K562 (cell line): ENCODE data around the gene NTRK1. TPM values are rescaled to one million over a fixed set of nuclear protein-coding genes. Genes with fewer than 3 reads are reported as not detected.

ENCODE experiments used
- ARNT ChIP-seq, 2 experiments: fragments of 450-650 bp; IDR thresholded peaks; 2 replicates each; pipeline ENCODE4 v1.6.1; 2016; ENCODE audit warnings: mild to moderate bottlenecking in 1 of 2
- CLOCK ChIP-seq: fragments of 250-450 bp; sonication (Bioruptor Pico); IDR thresholded peaks from 2 replicates; pipeline ENCODE4 v1.4.0; 2020; ENCODE audit warnings: mild to moderate bottlenecking, moderate library complexity, borderline replicate concordance
- CTCF ChIP-seq, 3 experiments: IDR thresholded peaks in 2 of 3; conservative IDR thresholded peaks in 1 of 3; 2 replicates each; pipeline ENCODE4 v1.5.1; 2011 to 2012; ENCODE audit warnings: low read length in 3 of 3, mild to moderate bottlenecking in 3 of 3, control low read depth in 2 of 3, improper control_type of control experiment in 1 of 3, inconsistent platforms in 1 of 3, low read depth in 1 of 3, mixed read lengths in 1 of 3, moderate library complexity in 1 of 3; ENCODE audit not compliant: insufficient read depth in 2 of 3
- GABPA ChIP-seq: fragments of 200-800 bp; sonication (Bioruptor generic); conservative IDR thresholded peaks from 2 replicates; pipeline ENCODE4 v1.6.1; 2016; ENCODE audit warnings: low read depth, missing genetic modification characterization, missing compliant biosample characterization
- GMEB1 ChIP-seq: fragments of 250-450 bp; sonication (Bioruptor Pico); IDR thresholded peaks from 2 replicates; pipeline ENCODE4 v1.4.0; 2020; ENCODE audit warnings: mild to moderate bottlenecking
- HDAC2 ChIP-seq: fragments of 450-650 bp; IDR thresholded peaks from 2 replicates; pipeline ENCODE4 v1.6.1; 2016; ENCODE audit warnings: mild to moderate bottlenecking
- MIER1 ChIP-seq: fragments of 450-650 bp; IDR thresholded peaks from 2 replicates; pipeline ENCODE4 v1.6.1; 2016; ENCODE audit warnings: antibody characterized with exemption, mild to moderate bottlenecking, low read depth
- MYNN ChIP-seq, 2 experiments: sonication (generic); formaldehyde crosslinking in 1 of 2; IDR thresholded peaks; 2 replicates each; pipeline versions ENCODE4 v1.5.0 to v1.6.1; 2016 to 2020; ENCODE audit warnings: antibody characterized with exemption in 1 of 2, missing genetic modification reagents in 1 of 2
- RAD51 ChIP-seq: fragments of 450-650 bp; IDR thresholded peaks from 2 replicates; pipeline ENCODE4 v1.7.1; 2016; ENCODE audit warnings: low read depth, mild to moderate bottlenecking, borderline replicate concordance
- SIX5 ChIP-seq, 2 experiments: IDR thresholded peaks; 2 replicates each; pipeline ENCODE4 v1.6.1; 2011; ENCODE audit warnings: low read length in 2 of 2, borderline replicate concordance in 1 of 2, low read depth in 1 of 2, mild to moderate bottlenecking in 1 of 2, moderate library complexity in 1 of 2; ENCODE audit not compliant: insufficient read depth in 1 of 2
- SMAD3 ChIP-seq: fragments of 450-650 bp; formaldehyde crosslinking; conservative IDR thresholded peaks from 2 replicates; pipeline ENCODE4 v1.4.0; 2020; ENCODE audit warnings: mild to moderate bottlenecking
- TAF7 ChIP-seq: fragments of 450-650 bp; IDR thresholded peaks from 2 replicates; pipeline ENCODE4 v1.6.1; 2016; ENCODE audit warnings: missing genetic modification characterization, missing compliant biosample characterization
- XRCC5 ChIP-seq: fragments of 200-400 bp; formaldehyde crosslinking; IDR thresholded peaks from 2 replicates; pipeline ENCODE4 v1.6.1; 2017; ENCODE audit warnings: low read depth, mild to moderate bottlenecking, low read length
- ZNF165 ChIP-seq: fragments of 250-450 bp; sonication (Bioruptor Pico); IDR thresholded peaks from 2 replicates; pipeline ENCODE4 v1.4.0; 2020; ENCODE audit warnings: borderline replicate concordance
- ZNF408 ChIP-seq: fragments of 250-450 bp; sonication (Bioruptor Pico); IDR thresholded peaks from 2 replicates; pipeline ENCODE4 v1.4.0; 2020; ENCODE audit warnings: low read depth, mild to moderate bottlenecking, moderate library complexity
- ZNF695 ChIP-seq: fragments of 450-650 bp; formaldehyde crosslinking; IDR thresholded peaks from 2 replicates; pipeline ENCODE4 v1.4.0; 2020; ENCODE audit warnings: mild to moderate bottlenecking, moderate library complexity
- polyA plus RNA-seq, 8 experiments: library from polyadenylated mRNA; depleted of rRNA in 4 of 8; stranded (reverse) in 5 of 8; unstranded in 3 of 8; fragments of >200 nt; fragmentation: Nextera tagmentation in 2 of 8; fragmentation: Illumina TruSeq in 1 of 8; extraction: Ambion mirVana in 2 of 8; extraction: Trizol in 1 of 8; gene quantifications; 2 replicates each; pipeline versions ENCODE4 v1.2.1 to v1.2.3, GENCODE V29; 2011 to 2014; ENCODE audit warnings: inconsistent platforms in 1 of 8, missing spikeins in 1 of 8
- total RNA-seq, 7 experiments: library from RNA; depleted of rRNA in 6 of 7; stranded (reverse); fragments of >200 nt in 6 of 7; fragmentation: Illumina TruSeq in 2 of 7; extraction: Trizol in 2 of 7; gene quantifications; 2 replicates each; pipeline versions ENCODE4 v1.2.1 to v1.2.3, GENCODE V29; 2011 to 2021; ENCODE audit warnings: low replicate concordance in 1 of 7
- TF ChIP-seq, protein P1 (sequence below): fragments of 200-800 bp; sonication (Bioruptor generic); IDR thresholded peaks from 2 replicates; pipeline ENCODE4 v1.6.1; 2017; ENCODE audit warnings: missing genetic modification characterization, missing compliant biosample characterization
- TF ChIP-seq, protein P2 (sequence below): sonication (generic); formaldehyde crosslinking; IDR thresholded peaks from 2 replicates; pipeline ENCODE4 v1.8.1; 2023; ENCODE audit warnings: mild to moderate bottlenecking, missing genetic modification reagents

The NTRK1 gene
- total and polyA plus RNA-seq, 9 of the 15 experiments (the other 6 are each of a cell fraction or from before 2014, with no cell fraction given) = 0.46 to 30.0 (median 7.9) TPM

GRCh38 chr1:156816561-156817328, 43.9 kb upstream of the NTRK1 start, which contains the start of gene SH2D2A (continued):
- TF ChIP-seq ZNF695 (CRISPR knock-in tag) (no peak), XRCC5 (no peak), SIX5 (IDR thresholded peaks at IDR 0.05; ENCODE audit: borderline replicate concordance in 1 of 2, insufficient read depth in 1 of 2, low read depth in 1 of 2, low read length in 2 of 2) (no peak), TAF7 (no peak), GMEB1 (CRISPR knock-in tag) (no peak), HDAC2 (peak; percentile 55; the same call in 1 of the 2 replicates), GABPA (peak; percentile 91), CTCF (IDR thresholded peaks at IDR 0.05 in 2 of 3, conservative IDR thresholded peaks at IDR 0.05 in 1 of 3; ENCODE audit: insufficient read depth in 2 of 3, low read depth in 1 of 3, low read length in 3 of 3) (no peak), CLOCK (CRISPR knock-in tag) (no peak), ARNT (IDR thresholded peaks at IDR 0.05) (no peak), SMAD3 (CRISPR knock-in tag) (no peak), MYNN (IDR thresholded peaks at IDR 0.05) (no peak), MYNN (CRISPR knock-in tag; IDR thresholded peaks at IDR 0.05) (no peak), ZNF165 (CRISPR knock-in tag) (no peak), MIER1 (no peak), ZNF408 (no peak), RAD51 (no peak)
- TF ChIP-seq, protein P1, sequence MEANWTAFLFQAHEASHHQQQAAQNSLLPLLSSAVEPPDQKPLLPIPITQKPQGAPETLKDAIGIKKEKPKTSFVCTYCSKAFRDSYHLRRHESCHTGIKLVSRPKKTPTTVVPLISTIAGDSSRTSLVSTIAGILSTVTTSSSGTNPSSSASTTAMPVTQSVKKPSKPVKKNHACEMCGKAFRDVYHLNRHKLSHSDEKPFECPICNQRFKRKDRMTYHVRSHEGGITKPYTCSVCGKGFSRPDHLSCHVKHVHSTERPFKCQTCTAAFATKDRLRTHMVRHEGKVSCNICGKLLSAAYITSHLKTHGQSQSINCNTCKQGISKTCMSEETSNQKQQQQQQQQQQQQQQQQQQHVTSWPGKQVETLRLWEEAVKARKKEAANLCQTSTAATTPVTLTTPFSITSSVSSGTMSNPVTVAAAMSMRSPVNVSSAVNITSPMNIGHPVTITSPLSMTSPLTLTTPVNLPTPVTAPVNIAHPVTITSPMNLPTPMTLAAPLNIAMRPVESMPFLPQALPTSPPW = peak; percentile 73
- TF ChIP-seq, protein P2, sequence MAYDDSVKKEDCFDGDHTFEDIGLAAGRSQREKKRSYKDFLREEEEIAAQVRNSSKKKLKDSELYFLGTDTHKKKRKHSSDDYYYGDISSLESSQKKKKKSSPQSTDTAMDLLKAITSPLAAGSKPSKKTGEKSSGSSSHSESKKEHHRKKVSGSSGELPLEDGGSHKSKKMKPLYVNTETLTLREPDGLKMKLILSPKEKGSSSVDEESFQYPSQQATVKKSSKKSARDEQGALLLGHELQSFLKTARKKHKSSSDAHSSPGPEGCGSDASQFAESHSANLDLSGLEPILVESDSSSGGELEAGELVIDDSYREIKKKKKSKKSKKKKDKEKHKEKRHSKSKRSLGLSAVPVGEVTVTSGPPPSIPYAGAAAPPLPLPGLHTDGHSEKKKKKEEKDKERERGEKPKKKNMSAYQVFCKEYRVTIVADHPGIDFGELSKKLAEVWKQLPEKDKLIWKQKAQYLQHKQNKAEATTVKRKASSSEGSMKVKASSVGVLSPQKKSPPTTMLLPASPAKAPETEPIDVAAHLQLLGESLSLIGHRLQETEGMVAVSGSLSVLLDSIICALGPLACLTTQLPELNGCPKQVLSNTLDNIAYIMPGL = no peak
